ENCODE data around the gene DIO3.
"Not testable (repeated sequence)": the region's sequence is repeated elsewhere in the genome, so short reads cannot be mapped to it uniquely, and the experiment has no call there.

The DIO3 gene

DNA sequence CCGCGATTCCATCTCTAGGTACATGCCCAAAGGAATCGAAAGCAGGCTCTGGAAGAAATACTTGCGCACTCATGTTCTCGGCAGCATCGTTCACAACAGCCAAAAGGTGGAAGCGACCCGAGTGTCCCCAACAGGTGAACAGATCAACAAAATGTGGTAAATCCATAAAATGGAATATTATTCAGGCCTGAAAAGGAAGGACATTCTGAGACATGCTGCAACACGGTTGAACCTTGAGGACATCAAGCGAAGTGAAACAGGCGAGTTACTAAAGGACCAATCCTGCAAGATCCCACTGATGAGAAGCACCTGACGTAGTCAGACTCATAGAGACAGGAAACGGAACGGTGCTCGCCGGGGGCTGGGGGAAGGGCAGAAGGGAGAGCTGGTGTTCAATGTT, 17.5 kb upstream of the DIO3 start:
- FAIRE-seq, result no peak

DNA sequence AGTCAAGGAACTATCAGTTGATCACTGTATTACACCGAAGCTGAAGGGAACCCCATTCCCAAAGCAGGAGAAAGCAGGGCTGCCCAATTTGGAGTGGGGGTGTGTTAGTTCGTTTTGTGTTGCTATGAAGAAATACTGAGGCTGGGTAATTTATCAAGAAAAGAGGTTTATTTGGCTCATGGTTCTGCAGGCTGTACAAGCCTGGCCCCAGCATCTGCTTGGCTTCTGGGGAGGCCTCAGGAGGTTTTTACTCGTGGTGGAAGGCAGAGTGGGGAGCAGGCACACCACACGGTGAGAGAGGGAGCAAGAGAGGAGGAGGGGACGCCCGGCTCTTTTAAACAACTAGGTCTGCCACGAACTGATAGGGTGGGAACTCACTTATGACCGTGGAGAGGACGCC, 16.7 kb upstream of the DIO3 start:
- FAIRE-seq, result no peak

DNA sequence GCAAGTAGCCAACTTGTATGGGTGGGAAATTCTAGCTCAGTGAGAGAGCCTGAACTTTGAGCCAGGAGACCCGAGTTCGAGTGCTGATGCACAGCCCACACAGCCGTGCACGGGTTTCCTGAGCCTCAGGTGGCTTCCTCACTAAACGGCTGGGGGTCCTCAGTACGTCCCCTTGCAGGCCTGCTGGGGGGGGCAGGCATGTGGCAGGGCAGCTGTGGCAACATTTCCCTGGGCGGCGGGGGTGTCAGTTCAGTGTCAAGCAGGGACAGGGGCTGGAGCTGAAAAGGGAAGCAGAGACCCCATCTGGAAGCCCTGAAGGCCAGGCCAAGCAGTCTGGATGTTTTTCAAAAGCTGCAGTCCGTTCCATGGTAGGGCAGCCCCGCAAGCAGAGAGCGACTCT, 14.6 kb upstream of the DIO3 start:
- no peak for FAIRE-seq

DNA sequence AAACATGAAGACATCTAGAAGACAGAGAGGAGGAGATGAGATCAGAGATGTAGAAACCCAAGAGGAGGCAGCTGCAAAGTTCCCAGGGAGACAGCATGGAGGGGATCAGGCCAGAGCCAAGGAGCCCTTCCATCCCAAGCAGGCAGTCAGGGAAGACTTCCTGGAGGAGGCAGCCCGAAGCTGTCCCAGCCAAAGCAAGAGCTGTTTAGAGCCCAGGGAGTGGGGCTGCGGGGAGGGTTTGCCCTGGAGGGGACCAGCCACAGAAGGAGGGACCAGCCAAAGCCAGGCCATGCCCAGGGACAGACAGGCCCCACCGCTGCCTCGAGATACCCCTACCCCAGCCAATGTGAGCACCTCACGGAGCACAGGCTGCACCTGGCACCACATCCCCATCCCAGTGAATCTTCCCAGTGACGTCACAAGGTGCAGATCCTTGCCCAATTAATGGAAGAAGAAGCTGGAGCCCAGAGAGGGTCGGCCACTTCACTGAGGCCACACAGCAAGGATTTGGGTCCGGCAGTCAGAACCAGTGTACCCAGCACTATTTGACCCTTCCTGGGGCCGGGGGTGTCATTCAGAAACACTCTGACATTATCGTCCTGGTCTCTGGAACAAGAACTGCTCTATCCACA, 14.1 kb upstream of the DIO3 start:
- FAIRE-seq, result no peak

DNA sequence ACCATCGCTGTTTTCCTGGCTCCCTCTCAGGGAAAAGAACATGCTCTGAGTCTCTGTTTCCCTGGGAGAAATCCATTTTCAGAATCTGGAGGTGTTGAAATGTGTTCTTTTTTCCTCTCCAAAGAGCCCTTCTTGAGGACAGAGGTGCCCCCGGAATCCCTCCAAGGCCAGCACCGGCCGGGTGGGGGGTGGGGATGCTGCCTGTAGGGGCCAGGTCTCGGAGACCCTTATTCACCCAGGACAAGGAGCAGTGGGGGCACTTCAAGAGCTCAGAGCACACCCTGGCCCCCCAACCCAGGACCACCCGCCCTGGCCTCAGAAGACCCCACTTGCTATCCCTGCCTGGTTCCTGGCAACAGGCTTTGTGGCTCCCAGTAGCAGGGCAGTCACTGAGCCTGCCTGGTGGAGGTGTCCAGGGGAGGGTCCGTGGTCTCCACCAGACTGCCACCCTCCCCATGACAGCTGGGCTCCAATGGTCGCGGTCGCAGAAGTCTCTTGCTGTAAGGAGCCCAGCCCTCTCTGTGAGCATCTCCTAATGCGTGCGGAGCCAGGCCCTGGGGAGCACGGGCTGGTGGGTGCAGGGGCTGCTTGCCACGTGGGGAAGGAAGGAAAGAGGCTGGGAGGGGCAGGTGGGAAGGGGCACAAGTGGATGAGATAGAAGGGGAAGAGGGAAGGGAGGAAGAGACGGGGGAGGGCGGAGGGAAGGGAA, 13.2 kb upstream of the DIO3 start:
- FAIRE-seq, result no peak

DNA sequence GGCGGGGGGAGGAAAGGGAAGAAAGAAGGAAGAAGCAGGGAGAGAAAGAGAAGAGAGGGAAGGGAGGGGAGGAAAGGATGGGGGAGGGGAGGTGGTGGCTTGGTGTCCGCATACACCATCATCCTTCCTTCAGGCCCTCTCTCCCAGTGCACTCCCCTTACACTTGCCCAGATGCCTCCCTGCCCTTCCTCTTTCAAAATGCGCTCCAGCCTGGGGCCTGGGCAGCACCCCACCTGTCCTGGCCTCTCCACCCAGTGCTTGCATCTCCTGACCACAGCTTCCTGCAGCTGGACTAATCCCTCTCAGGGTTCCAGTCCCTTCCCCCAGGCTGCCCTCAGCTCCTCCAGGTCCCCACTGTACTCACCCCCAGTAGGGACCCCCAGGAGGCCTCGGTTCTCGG, 12.6 kb upstream of the DIO3 start:
- FAIRE-seq, result no peak

DNA sequence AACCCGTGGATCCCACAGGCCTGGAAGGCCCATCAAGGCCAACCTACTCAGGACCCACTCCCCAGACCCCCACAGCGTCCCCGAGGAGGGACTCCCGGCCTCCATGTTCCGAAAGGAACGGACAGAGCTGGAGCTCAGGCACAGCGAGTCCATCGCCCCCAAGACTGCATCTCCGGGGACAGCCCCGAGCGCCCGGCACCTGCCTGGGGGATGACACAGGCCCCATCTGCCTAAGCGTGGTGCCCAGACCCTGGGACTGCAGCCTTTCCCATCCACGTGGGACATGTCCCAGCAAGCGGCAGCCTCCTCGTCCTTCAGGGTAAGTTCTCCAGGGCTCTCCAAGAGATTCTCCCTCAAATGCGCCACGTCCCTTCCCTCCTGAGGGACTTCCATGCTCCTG, 12.1 kb upstream of the DIO3 start:
- FAIRE-seq, result no peak

DNA sequence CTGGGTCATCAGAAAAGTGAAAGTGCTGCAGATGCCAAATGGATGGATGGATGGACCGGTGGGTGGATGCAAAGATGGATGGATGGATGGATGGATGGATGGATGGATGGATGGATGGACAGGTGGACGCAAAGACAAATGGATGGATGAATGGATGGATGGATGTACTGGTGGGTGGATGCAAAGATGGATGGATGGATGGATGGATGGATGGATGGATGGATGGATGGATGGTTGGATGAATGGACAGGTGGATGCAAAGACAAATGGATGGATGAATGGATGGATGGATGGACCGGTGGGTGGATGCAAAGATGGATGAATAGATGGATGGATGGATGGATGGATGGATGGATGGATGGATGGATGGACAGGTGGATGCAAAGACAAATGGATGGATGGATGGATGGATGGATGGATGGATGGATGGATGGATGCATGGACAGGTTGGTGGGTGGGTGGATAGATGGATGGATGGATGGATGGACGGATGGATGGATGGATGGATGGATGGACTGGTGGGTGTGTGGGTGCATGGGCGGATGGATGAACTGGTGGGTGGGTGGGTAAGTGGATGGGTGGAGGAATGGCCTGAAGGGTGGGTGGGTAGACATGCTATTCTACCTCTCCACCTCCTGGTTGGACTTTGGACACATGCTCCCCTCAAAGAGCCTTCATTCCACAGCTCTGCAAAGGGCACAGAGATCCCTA, 10.9 kb upstream of the DIO3 start:
- not testable (repeated sequence) for FAIRE-seq

DNA sequence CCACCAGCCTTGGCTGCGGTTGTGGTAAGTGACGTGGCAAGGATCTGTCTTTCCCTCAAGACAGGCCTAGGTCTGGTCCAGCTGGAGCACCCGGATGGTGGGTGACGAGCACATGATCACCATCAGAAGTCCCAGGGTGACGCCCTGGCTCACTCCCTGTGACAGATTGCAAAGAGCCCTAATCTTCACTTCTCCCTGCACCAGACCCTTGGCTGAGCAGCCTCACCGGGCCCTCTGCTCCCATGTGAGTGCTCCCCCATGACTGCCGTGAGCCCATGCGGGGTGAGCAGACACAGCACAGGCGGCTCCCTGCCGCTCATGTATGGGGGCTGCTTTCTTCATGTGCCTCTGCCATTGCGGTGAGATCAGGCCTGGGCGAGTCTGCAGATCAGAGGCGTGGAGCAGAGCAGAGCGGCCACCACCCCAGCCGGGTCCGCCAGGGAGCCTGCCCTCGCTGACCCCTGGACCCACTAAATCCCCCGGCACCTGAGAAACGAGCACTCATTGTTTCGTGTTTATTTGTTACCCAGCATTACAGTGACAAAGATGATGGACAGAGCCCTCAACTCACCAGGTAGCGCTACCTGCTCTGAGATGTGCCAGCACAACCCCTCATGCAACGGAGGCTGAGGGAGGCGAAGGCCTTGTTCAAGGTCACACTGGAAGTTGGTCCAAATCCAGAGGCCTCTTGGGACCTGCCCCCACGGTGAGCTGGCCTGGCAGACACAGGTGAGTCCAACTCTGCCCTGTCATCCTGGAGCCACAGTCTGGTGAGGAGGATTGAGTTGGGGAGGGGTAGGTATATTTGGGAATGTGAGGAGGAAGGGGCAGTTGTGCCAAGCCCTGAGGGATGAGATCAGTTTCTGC, 9.3 kb upstream of the DIO3 start:
- no peak for FAIRE-seq

DNA sequence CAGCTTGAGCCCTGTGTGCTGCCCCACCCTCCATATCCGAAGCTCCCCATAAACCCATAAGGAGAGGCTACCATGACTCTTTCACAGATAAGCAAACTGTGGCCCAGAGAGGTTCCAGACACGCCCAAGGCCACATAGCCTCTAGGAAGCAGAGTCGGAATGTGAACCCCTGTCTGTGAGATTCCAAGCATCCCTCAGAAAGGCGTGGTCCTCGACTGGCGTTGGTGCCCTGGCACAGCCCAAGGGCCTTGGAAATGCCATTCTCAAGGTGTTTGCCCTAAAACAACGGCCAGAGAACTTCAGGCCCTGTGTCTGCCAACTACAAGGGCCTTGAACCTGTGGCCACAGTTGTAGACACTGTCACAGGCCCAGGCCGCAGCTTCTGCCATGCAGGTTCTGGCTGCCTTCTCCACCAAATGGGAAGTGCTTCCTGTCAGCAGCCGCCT, 8.5 kb upstream of the DIO3 start:
- no peak for FAIRE-seq

DNA sequence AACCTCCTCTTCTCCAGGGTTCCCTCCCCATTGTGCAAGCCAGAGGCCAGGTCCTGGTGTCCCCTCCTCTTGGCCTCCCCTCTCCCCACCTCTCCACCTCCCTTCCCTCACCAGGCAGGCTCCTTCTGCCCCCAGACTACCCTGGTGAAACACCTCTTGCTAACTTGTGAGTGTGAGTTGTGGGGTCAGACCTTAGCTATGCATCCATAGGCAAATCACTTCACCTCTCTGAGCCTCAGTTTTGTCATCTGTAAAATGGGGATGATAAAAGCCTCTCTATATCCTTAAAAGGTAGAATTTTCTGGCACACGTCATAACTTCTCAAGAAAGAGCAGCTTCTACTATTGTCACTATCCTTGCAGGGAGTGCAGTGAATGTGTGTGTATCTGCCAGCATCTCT, 7.9 kb upstream of the DIO3 start:
- FAIRE-seq, result no peak

DNA sequence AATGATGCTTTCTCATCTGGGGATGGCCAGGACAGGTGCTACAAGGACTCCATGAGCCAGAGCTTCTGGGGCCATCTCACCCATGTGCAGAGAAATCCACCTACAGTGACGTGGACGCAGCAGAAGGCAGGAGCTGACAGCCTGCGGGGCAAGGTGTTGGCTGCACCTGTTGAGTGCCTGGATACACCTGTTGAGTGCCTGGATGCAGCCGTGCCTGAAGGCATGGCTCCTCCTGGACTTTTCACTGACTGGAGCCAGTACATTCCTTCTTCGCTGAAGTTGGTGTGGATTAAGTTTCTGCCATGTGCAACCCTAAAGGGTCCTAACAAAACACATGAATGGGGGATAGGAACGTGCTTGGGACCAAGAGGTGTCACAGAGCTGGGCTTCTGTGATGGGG, 7.4 kb upstream of the DIO3 start:
- FAIRE-seq, result no peak

DNA sequence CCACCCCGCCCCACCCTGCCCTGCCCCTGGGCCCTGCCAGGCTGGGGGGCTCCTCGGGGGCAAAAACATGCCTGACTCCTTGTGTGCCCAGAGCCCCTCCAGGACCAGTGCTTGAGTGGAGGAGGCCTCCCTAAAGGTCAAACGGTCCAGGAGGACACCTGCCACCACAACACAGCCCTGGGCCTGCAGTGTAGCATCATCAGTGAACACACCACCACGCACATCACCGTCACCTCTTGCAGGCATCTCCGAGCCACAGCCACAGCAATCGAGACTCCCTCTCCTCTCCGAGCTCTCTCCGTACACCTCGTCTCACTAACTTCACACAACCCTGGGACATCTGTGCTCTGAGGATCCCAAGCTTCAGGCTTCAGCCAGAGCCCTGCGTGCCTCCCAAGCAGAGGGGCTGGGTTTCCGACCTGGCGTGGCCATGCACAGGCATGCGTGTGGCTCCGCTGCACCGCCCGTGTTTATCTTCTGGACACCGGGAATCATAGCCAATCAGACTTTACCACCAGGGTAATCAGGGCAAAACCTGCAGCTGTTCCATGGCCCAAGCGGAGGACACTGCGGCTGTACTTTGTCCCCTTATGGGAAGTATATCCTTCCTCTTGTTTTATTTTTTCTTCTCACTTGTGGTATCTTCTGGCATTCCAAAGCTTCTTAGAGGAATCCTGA, 6.2 kb upstream of the DIO3 start:
- no peak for FAIRE-seq

DNA sequence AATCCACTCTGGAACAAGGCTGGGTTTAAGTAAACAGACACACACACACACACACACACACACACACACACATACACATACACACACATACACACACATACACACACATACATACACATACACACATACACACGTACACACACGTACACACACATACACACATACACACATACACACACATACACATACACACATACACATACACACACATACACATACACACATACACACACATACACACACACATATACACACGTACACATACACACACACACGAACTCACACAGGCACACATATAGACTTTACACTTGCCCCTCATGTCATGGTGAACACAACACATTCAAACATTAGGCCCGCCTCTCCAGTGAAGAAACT, 5.6 kb upstream of the DIO3 start:
- not testable (repeated sequence) for FAIRE-seq

DNA sequence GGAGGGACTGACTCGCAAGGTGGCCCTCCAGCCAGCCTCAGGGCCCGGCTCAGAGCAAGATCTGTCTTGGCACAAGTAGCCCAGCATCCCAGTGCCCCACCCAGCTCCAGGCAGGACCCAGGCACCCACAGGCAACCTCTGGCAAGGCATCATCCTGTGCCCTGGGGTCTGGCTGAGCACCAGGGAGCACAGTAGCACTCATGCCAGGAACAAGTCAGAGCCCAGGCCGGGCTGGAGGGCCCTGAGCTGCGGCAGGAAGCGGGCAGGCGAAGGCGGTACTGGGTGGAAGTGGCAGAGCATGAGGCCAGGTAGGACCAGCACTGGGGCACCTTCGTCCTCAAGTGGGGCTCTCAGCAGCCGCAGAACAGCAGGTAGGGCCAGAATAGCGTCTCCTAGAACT, 5.2 kb upstream of the DIO3 start:
- no peak for FAIRE-seq

DNA sequence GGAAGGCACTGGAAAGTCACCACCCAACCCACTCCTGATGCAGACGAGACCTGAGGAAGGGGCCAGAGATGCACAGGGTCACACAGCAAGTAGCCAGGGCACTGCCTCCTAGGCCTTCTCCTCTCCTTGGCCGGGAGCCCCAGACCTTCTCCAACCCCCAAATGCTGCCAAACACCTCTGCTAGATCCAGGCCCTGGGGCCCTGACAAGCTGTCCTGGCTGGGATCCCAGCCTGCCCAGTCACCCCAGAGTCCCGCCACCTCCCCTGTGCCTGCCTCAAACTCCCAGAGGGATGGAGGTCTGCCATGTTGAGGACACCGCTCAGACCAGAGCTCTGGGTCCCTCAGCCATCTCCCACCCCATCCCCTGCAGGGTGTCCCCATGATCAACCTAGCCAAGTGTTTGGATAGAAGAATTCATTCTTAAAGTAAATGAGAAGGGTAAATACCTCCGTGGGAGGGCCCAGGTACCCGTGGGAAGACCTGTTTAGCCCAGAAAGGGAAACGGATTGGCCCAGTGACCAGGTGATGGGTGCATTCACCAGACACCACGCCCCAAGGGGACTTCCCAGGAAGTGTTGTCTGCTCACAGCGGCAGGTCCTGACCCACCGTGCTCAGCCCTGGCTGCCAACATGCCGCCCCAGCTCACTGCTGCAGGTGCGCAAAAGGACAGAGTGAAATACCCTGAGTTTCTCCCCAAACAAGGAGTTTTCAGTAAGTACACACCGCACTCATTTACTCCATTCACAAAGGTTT, 4.6 kb upstream of the DIO3 start:
- FAIRE-seq, result no peak

DNA sequence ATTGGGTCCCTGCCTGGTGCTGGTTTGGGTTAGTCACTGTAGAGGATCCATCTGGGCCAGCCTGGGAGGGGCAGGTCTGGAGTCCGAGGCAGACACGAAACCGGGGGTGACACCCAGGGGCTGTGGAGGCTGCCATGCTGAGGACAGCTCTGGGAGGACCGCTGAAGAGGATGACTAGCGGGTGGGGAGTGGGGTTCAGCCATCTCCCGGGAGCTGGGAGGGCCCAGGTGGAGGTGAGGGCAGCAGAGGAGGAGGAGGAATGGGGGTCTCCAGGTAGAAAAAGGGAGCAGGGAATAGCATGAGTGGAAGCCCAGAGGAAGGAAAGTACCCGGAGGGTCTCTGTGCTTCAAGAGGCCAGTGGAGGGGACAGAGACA, 4.0 kb upstream of the DIO3 start:
- FAIRE-seq, result no peak

DNA sequence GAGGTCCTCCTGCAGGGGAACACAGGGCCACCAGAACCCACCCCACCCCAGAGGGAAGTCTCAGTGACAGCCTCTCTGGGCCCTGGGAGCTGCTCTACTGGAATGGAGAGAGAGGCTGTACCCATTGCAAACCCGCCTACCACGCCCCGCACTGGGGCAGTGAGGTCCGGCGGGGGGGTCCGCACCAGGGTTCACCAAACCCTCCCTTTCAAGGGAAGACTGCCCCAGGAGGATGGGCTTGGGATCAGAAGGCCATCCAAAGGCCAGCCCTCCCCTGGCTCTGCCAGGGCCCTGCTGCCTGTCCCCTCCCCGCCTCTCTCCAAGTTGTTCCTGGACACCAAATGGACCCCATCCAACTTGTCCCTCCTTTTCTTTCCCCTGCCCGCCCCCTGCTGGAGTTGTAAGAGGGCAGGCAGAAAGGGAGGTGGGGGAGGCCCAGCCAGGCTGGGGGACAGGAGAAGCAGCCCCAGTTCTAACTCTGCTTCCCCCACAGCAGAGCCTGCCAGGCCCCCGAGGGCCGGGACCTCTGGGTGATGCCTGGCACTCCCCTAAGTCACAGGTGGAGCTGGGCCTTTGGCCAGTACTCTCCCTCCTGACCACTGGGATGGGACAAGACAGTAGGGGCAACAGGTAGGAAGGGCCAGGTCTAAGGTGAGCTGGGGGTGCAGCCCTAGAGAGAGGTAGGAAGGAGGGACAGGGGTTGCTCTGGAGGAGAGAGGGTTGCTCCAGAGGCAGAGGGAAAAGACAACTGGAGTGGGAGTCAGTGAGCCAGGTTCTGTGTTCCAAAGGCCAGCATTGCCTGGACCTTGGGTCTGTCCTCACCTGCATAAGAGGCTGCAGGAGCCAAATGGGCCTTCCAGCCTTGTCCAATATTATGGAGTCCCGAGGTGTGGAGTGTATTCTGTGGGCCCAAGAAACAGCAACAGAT, 3.2 kb upstream of the DIO3 start:
- no peak for FAIRE-seq

DNA sequence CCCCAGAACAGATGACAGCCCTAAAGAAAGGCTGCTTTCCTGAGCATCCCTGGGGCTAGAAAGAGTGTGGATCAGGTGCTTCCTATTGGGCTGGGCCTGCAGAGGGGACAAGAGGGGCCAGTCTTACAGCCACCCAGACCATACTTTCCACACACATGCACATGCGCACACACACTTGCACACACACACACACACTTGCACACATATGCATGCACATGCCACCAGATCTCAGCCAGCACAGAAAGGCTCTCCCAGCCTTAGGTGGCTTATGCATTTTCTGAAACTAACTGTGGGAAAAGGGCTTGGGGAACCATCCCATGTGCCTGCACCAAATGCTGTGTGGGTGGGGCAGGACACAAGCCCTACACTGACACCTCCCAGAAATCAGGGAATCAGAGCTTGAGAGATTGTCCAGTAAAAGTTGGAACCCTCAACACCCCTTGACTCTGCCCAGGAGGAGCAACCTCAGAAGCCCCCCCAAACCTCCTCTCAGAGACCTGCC, 2.5 kb upstream of the DIO3 start:
- no peak for FAIRE-seq

DNA sequence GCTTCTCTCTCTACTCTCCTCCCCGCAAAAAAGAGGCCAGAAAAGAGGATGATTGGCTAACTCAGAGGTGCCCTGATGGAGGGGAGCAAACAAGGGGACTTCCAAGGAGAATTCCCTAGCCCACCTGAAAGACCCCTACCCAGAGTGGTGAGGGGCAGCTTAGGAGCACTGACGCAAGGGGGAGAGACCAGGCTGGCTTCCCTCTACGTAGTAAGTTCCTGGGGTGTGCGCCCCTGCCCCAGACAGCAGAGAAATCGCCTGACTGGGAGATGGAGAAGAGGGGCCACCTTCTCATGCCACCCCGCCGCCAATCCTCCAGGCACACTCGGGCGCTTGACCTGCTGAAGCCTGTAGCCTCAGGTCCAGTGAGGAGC, 2.1 kb upstream of the DIO3 start:
- no peak for FAIRE-seq

Measured in A204.1 (cell line).